Calu3 (cell line): Measurements from ENCODE around the gene TBC1D1. TPM values are rescaled to one million over a fixed set of nuclear protein-coding genes. Genes with fewer than 3 reads are reported as not detected.

Experiments
- BruUV-seq: library from RNA; stranded (reverse); fragments of 400-500 nt; replicated peaks from 2 replicates; lab custom pipeline; 2021; lab: Mats Ljungman, UMichigan
- CTCF ChIA-PET: fragments of 300-600 bp; sonication (Branson Sonifier 250); formaldehyde crosslinking; loops from one replicate; lab custom pipeline; 2022; ENCODE audit warnings: antibody characterized with exemption; lab: Charles Lee
- DNase-seq: peaks from one replicate; pipeline ENCODE4 v3.0.0; 2022
- H3K27ac Mint-ChIP-seq: one replicate; pipeline ENCODE4 v1.8.0; 2022; ENCODE audit warnings: mixed read lengths; ENCODE audit not compliant: unreplicated experiment
- H3K27me3 Mint-ChIP-seq: one replicate; pipeline ENCODE4 v1.8.0; 2022; ENCODE audit warnings: mixed read lengths; ENCODE audit not compliant: unreplicated experiment
- H3K36me3 Mint-ChIP-seq: one replicate; pipeline ENCODE4 v1.8.0; 2022; ENCODE audit warnings: mild to moderate bottlenecking, moderate library complexity, mixed read lengths; ENCODE audit not compliant: insufficient read depth, unreplicated experiment
- H3K4me1 Mint-ChIP-seq: one replicate; pipeline ENCODE4 v1.8.0; 2022; ENCODE audit warnings: mild to moderate bottlenecking, low read depth, mixed read lengths; ENCODE audit not compliant: unreplicated experiment
- H3K4me3 Mint-ChIP-seq: one replicate; pipeline ENCODE4 v1.8.0; 2022; ENCODE audit warnings: mild to moderate bottlenecking, low read depth, moderate library complexity, mixed read lengths; ENCODE audit not compliant: unreplicated experiment
- H3K9me3 Mint-ChIP-seq: one replicate; pipeline ENCODE4 v1.8.0; 2022; ENCODE audit warnings: low read depth, mixed read lengths; ENCODE audit not compliant: unreplicated experiment
- CTCF ChIP-seq: fragments of 200-600 bp; IDR thresholded peaks from one replicate; pipeline ENCODE4 v1.8.0; 2022; ENCODE audit warnings: antibody characterized with exemption; ENCODE audit not compliant: unreplicated experiment
- intact Hi-C: fragments of 100-400 bp; cut with micrococcal nuclease; formaldehyde crosslinking; loops from one replicate; pipeline ENCODE4 v1.10.0; 2022; ENCODE audit not compliant: unreplicated experiment
- total RNA-seq: library from RNA; stranded (reverse); gene quantifications from 2 replicates; pipeline ENCODE4 v1.2.3, GENCODE V29; 2022

Gene TBC1D1
- total RNA-seq, 1 experiment from 2014 or later = 39.8 TPM

DNA sequence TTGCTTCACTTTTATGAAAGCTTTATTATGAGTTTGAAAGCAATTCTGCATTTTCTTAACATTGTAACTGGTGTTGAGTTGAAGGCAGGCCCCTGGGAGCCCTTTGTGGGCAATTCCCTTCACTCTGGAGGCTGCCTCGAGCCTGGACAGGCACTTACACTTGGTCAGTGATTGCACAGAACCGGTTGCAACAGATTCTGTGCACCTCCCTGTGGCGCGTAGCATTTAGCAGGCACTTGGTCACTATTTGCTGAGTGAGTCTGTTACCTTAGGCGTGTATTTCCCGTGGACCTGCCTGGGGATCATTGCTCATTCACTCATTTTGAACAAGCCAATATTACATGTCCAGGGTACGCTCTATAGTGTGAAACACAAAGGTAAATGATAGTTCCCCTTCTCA is 149.7 kb downstream of the TBC1D1 start:
- CTCF ChIA-PET = no interaction called here
- Mint-ChIP-seq H3K27me3 (no peaks in the 10 kb centered on the region), H3K4me1 (no peaks in the 10 kb centered on the region), H3K36me3 (no peaks in the 10 kb centered on the region), H3K9me3 (no peaks in the 10 kb centered on the region), H3K4me3 (no peak overlapping the region), H3K27ac (no peak overlapping the region)
- intact Hi-C loops = no loop called here
- no peak for DNase-seq
- no peak for TF ChIP-seq CTCF
- no TSS peak for BruUV-seq

DNA sequence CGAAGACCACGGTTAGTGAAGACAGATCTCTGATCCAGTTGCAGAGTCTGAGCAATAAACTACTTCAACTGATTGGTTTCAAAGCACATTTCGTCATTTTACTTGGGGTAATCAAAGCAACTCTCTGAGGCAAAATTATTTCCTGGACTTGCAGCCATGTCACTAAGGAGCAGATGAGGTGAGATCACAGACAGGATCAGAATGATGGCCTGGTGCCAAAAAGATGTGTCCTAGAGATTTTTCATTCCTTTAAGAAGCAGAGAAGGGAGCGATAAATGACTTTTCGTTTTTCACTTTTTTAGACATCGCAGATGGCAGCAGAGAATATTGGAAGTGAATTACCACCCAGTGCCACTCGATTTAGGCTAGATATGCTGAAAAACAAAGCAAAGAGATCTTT is 153.2 kb downstream of the TBC1D1 start:
- no peaks in the 10 kb centered on the region for H3K9me3 Mint-ChIP-seq
- intact Hi-C loops = no loop called here
- H3K4me1 Mint-ChIP-seq = no peaks in the 10 kb centered on the region
- H3K27me3 Mint-ChIP-seq = no peaks in the 10 kb centered on the region
- H3K36me3 Mint-ChIP-seq = no peaks in the 10 kb centered on the region
- no peak overlapping the region for H3K4me3 Mint-ChIP-seq
- no peak overlapping the region for H3K27ac Mint-ChIP-seq
- TF ChIP-seq CTCF = no peak
- DNase-seq = no peak
- CTCF ChIA-PET = no interaction called here
- BruUV-seq = no TSS peak

GRCh38 chr4:38045289-38045988 is 154.6 kb downstream of the TBC1D1 start:
- intact Hi-C loops = no loop called here
- TF ChIP-seq CTCF = no peak
- Mint-ChIP-seq H3K27ac (no peak overlapping the region), H3K27me3 (no peaks in the 10 kb centered on the region), H3K36me3 (no peaks in the 10 kb centered on the region), H3K9me3 (no peaks in the 10 kb centered on the region), H3K4me1 (no peaks in the 10 kb centered on the region), H3K4me3 (no peak overlapping the region)
- no peak for DNase-seq
- CTCF ChIA-PET = no interaction called here
- no TSS peak for BruUV-seq

DNA sequence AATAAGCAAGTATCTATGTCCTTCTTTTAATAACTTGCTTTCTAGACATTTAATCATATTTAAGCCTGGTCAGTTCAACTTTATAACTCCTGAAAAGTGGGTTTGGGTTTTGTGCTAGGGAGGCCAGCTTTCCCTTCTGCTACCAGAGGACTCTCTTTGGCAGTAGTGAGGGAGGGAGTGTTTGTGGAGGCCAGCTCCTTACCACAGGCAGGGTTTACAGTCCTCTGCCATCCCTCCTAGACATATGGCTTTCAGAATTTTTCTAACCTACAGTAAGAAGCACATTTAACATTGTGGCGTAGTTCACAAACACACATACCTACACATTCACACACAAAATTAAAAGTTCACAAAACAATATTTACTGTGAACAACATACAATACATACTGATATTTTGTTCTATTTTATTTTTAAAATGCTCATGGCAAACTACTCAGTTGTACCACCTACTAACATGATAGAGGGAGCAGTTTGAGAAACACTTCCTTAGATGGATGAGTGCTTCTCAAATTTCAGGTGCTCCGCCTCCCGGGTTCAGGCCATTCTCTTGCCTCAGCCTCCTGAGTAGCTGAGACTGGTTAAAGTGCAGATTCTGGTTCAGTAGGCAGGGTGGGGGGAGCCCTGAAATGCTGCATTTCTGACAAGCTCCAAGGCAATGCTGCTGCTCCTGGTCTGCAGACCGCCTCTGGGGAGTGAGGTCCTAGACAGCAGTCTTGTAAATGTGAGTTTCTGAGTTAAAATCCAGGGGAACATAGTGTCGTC is 156.0 kb downstream of the TBC1D1 start:
- BruUV-seq = no TSS peak
- DNase-seq = no peak
- Mint-ChIP-seq H3K27me3 (no peaks in the 10 kb centered on the region), H3K36me3 (no peaks in the 10 kb centered on the region), H3K9me3 (no peaks in the 10 kb centered on the region), H3K4me3 (no peak overlapping the region), H3K27ac (no peak overlapping the region), H3K4me1 (no peaks in the 10 kb centered on the region)
- TF ChIP-seq CTCF = no peak
- CTCF ChIA-PET = no interaction called here
- intact Hi-C loops = no loop called here
